GM18526 (cell line): Measurements from ENCODE around the gene MAN2A1.

ENCODE experiments used
- POLR2A ChIP-seq: IDR thresholded peaks from 3 replicates; pipeline ENCODE4 v1.6.1; 2011; ENCODE audit not compliant: insufficient read length; ENCODE audit errors: extremely low read depth

MAN2A1 gene

DNA sequence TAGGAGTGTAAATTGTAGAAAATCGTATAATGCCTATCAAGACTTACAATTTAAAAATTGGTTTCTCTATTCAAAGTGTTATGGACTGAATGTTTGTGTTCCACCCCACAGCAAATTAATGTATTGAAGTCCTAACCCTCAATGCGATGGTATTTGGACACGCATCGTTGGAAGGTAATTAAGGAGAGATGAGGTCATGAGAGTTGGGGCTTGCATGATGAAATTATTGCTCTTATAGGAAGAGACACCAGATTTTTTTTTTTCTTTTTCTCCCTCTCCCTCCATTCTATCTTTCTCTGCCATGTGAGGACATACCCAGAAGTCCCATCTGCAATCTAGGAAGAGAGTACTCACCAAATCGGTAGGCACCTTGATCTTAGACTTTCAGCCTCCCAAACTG, 189.2 kb downstream of the MAN2A1 start:
- no peak for TF ChIP-seq POLR2A

DNA sequence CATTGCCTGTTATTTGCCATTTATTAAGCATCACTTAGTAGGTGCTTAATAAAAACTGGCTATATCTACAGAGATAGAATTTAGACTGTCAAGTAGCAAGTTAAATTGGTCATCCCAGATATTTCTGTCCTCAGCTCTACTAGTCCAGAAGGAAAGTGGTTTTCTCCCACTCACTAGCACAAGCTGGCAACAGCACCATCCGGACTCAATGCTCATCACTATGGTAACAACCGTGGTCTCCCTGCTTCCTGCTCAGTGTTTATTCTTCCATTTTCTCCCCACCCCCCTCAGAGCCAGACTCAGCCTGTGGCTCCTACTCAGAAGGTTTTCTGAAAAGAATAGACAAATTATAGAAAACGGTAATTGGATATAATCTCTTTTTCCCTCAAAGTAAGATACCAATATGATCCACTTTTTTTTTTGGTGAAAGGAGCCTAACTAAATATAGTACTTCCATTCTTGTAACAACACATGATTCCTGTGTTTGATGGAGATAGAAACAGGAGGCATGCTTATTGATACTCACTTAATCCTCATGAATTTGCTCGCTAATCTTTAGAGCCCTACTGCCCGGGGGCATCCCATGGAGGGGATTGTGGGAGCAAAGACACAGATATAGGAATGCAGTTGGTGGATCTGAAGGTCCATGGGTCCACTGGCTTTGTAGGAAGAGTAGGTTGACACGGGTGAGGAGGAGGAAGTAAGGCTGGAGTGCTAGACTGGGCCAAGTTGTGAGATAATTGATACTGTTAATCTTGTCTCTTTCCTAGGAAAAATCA, 191.4 kb downstream of the MAN2A1 start:
- TF ChIP-seq POLR2A, result no peak

DNA sequence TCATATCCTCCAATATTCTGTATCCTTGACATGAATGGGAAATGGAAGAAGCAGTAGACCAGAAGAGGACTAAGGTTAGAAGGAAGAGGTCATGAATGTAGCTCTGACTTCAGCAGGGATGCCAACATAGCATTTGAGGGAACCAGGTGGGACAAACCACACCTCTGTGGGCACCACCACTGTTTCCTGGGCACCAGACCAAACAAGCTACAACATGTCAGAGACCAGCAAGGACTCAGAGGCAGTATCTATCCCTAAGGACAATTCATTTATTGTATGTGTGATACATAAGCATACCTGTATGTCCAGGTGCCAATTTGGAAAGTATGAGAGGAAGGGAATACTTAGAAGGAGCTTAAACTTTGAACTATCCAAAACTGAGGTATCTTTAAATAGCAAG, 192.8 kb downstream of the MAN2A1 start:
- TF ChIP-seq POLR2A, result no peak

GRCh38 chr5:109884676-109885075, 194.9 kb downstream of the MAN2A1 start:
- no peak for TF ChIP-seq POLR2A

DNA sequence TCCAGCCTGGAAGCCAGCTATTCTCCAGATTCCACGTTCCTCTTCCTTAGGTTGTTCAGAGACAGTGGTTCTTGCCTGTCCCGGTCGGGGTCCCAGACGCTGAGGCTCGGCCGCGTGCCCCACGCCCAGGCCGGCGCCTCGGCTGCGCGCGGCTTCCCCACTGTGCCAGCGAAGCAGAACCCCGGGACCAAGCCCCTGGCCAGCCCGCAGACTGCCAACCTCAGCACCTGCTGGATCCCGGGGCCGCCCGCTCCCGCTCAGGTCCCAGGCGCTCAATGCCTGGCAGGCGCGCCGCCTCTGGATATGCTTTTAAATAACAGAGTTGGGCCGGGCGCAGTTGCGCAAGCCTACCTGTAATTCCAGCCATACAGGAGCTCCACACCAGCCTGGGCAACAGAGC, 195.5 kb downstream of the MAN2A1 start:
- TF ChIP-seq POLR2A, result no peak

GRCh38 chr5:109888989-109889388, 199.3 kb downstream of the MAN2A1 start:
- no peak for TF ChIP-seq POLR2A

GRCh38 chr5:109898269-109899162, 208.8 kb downstream of the MAN2A1 start:
- TF ChIP-seq POLR2A, result no peak

DNA sequence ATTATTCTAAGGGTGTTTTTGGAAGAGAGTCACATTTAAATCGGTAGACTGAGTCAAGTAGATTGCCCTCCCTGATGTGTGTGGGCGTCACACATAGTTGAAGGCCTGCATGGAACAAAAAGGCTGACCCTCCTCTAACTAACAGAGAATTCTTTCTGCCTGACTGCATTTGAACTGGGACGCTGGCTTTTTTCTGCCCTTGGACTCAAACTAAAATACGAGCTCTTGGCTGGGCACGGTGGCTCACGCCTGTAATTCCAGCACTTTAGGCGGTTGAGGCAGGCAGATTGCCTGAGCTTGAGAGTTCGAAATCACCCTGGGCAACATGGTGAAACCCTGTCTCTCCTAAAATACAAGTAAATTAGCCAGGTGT, 209.4 kb downstream of the MAN2A1 start:
- no peak for TF ChIP-seq POLR2A

GRCh38 chr5:109900461-109900860, 210.7 kb downstream of the MAN2A1 start:
- TF ChIP-seq POLR2A, result no peak

- no peak for TF ChIP-seq POLR2A
These were observed 211.3 kb downstream of the MAN2A1 start for GRCh38 chr5:109900911-109901627.

GRCh38 chr5:109901628-109901981, 211.9 kb downstream of the MAN2A1 start:
- TF ChIP-seq POLR2A, result no peak

DNA sequence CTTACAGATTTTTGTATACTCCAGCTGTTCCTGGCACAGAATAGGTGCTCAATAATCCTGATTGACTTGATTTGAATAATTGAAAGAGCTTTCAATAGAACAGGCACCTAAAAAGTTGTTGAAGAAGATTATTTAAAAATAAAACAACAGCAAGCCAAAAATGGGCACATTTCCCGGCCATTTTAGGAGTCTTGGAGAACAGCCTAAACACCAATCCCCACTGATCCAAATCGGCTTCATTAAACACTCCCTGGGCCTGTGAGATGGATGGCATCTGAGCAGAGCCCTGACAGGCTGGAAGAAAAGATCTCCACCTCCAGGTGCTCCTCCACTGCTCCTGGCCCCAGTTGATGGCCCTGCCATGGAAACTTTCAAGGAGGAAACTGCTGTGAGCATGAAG, 213.3 kb downstream of the MAN2A1 start:
- TF ChIP-seq POLR2A, result no peak

- TF ChIP-seq POLR2A, result no peak
These were observed 216.2 kb downstream of the MAN2A1 start for GRCh38 chr5:109905906-109906305.

DNA sequence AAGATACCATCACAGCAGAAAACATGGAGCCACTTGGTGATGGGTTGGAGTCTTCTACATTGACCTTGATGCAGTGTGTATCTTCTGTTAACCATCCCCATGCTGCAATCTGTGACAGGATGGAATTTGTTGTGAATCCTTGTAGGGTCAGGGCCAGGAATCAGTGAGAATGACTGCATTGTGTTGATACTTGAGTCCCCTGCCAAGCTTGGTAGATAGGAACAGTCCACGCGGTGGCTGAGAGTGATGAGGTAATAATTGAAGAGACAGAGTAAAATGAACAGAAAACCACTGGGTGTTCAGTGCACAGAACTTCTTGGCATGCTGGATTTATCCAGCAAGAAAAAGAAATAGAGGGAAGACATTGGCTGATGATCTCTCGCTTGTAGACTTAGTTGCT, 217.5 kb downstream of the MAN2A1 start:
- no peak for TF ChIP-seq POLR2A

GRCh38 chr5:109907731-109908130, 218.0 kb downstream of the MAN2A1 start:
- TF ChIP-seq POLR2A, result no peak

DNA sequence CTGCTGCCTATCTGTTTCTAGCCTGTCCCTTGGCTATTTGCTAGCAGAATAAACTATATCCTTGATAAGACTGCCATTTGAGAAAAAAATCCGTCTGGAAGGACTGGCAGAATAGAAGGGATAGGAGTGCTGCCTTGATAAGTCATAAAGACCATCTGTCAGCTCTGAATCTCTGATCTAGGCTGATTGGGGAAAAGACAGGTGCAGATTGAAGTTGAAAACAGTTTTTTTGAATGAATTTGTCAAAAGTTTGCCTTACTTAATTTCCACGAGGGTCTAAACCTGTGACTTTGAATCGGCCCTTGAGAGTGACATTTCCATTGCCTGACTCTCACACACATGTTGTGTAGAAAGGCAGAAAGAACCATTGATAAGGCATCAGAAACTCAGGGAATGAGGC, 218.6 kb downstream of the MAN2A1 start:
- TF ChIP-seq POLR2A, result no peak
